Stimulated activated CD4-positive, alpha-beta T cell treated with anti-CD3 and anti-CD28 coated beads, Interleukin-2, amount 100 ng/mL, for 48 hours (primary cell): ENCODE measurements around the gene MLEC.

Source experiments
- DNase-seq, 2 donors: peaks; one replicate each; pipeline ENCODE4 v3.0.0-alpha.2; 2020

Gene MLEC

GRCh38 chr12:120686690-120687577 is at the start of gene MLEC:
TSS of gene MLEC (plus strand) at chr12:120687149. CDS start at chr12:120687297, 148 bp downstream.
- peak; percentile 98 for DNase-seq

- DNase-seq, result peak; percentile 59 to 61
Observed at GRCh38 chr12:120639771-120640721, 46.9 kb upstream of the MLEC start, which contains the start of gene CABP1. TSS of gene CABP1 (plus strand) at chr12:120640626. CDS start at chr12:120640686, 60 bp downstream.

GRCh38 chr12:120640861-120641833 is 45.8 kb upstream of the MLEC start:
- DNase-seq, result peak; percentile 28 to 37

GRCh38 chr12:120642121-120642520 is 44.8 kb upstream of the MLEC start:
- DNase-seq, result no peak

- DNase-seq, result no peak
Observed at GRCh38 chr12:120642826-120643225, 44.1 kb upstream of the MLEC start.

GRCh38 chr12:120643574-120643973 is 43.4 kb upstream of the MLEC start:
- DNase-seq, result no peak

GRCh38 chr12:120646044-120646443 is 40.9 kb upstream of the MLEC start:
- DNase-seq, result no peak

- no peak for DNase-seq
Observed at GRCh38 chr12:120647375-120647755, 39.6 kb upstream of the MLEC start.

- DNase-seq, result no peak
Observed at GRCh38 chr12:120649442-120650232, 37.3 kb upstream of the MLEC start.

- DNase-seq, result no peak
Observed at GRCh38 chr12:120650233-120650690, 36.7 kb upstream of the MLEC start.

GRCh38 chr12:120651821-120652220 is 35.1 kb upstream of the MLEC start:
- no peak for DNase-seq

GRCh38 chr12:120652656-120653435 is 34.1 kb upstream of the MLEC start:
- DNase-seq, result no peak

GRCh38 chr12:120653611-120654010 is 33.3 kb upstream of the MLEC start:
- DNase-seq, result no peak

- DNase-seq, result no peak
Observed at GRCh38 chr12:120654656-120655055, 32.3 kb upstream of the MLEC start.

GRCh38 chr12:120656008-120656407 is 30.9 kb upstream of the MLEC start:
- DNase-seq, result no peak

- DNase-seq, result no peak
Observed at GRCh38 chr12:120658286-120659150, 28.4 kb upstream of the MLEC start.

GRCh38 chr12:120659151-120659525 is 27.8 kb upstream of the MLEC start:
- DNase-seq, result no peak

- no peak for DNase-seq
Observed at GRCh38 chr12:120661432-120661831, 25.5 kb upstream of the MLEC start.

- no peak for DNase-seq
Observed at GRCh38 chr12:120662879-120663278, 24.1 kb upstream of the MLEC start.
